CD4-positive, alpha-beta T cell (primary cell): ENCODE results near the gene SELENOS. TPM values are rescaled to one million over a fixed set of nuclear protein-coding genes. Genes with fewer than 3 reads are reported as not detected.

Experiments
- ATAC-seq: fragments of 200-7000 bp; cut with Tn5 transposase; one replicate; pipeline ENCODE4 v1.10.0; 2022; ENCODE audit warnings: mild to moderate bottlenecking; ENCODE audit not compliant: poor library complexity
- CTCF ChIA-PET: fragments of 350-600 bp; sonication (Branson Sonifier 250); formaldehyde crosslinking; loops from one replicate; lab custom pipeline; 2021; ENCODE audit warnings: antibody characterized with exemption, inconsistent platforms; lab: Charles Lee
- POLR2A ChIA-PET: fragments of 350-600 bp; sonication (Branson Sonifier 250); formaldehyde crosslinking; loops from one replicate; lab custom pipeline; 2021; ENCODE audit warnings: antibody characterized with exemption, inconsistent platforms; lab: Charles Lee
- DNase-seq, 14 experiments: peaks; one replicate each; pipeline ENCODE4 v3.0.0-alpha.2; 2013 to 2020; ENCODE audit warnings: mixed read lengths in 2 of 14
- H3K27ac ChIP-seq, 2 donors: one replicate each; pipeline versions ENCODE4 v1.5.1 to v1.7.0; 2013; ENCODE audit warnings: low read length in 2 of 2, low read depth in 1 of 2, mild to moderate bottlenecking in 1 of 2
- H3K27me3 ChIP-seq, 2 experiments: 1 replicate in 1 of 2; 2 replicates in 1 of 2; pipeline versions ENCODE4 v1.6.1 to v1.7.0; 2013; ENCODE audit warnings: low read length in 2 of 2, control low read depth in 1 of 2, mild to moderate bottlenecking in 1 of 2, moderate library complexity in 1 of 2; ENCODE audit not compliant: insufficient read depth in 2 of 2, control insufficient read depth in 1 of 2
- H3K36me3 ChIP-seq: one replicate; pipeline ENCODE4 v1.6.1; 2013; ENCODE audit warnings: low read length, control low read depth; ENCODE audit not compliant: insufficient read depth
- H3K4me1 ChIP-seq: one replicate; pipeline ENCODE4 v1.6.1; 2013; ENCODE audit warnings: low read length, control low read depth; ENCODE audit not compliant: insufficient read depth
- H3K4me3 ChIP-seq: one replicate; pipeline ENCODE4 v1.5.1; 2013; ENCODE audit warnings: mild to moderate bottlenecking, low read length, moderate library complexity
- H3K9me3 ChIP-seq, 2 experiments: 1 replicate in 1 of 2; 2 replicates in 1 of 2; pipeline versions ENCODE4 v1.6.1 to v1.7.0; 2013; ENCODE audit warnings: low read length in 2 of 2, mild to moderate bottlenecking in 2 of 2, control low read depth in 1 of 2, moderate library complexity in 1 of 2; ENCODE audit not compliant: control insufficient read depth in 1 of 2, insufficient read depth in 1 of 2
- H3K27ac Mint-ChIP-seq: one replicate; pipeline ENCODE4 v1.8.0; 2020; ENCODE audit warnings: mixed read lengths
- H3K27me3 Mint-ChIP-seq: one replicate; pipeline ENCODE4 v1.8.0; 2021; ENCODE audit warnings: mixed read lengths
- H3K36me3 Mint-ChIP-seq: one replicate; pipeline ENCODE4 v1.8.0; 2021; ENCODE audit warnings: low read depth, mixed read lengths
- H3K4me1 Mint-ChIP-seq: one replicate; pipeline ENCODE4 v1.8.0; 2021; ENCODE audit warnings: low read depth, mixed read lengths
- H3K4me3 Mint-ChIP-seq: one replicate; pipeline ENCODE4 v1.8.0; 2020; ENCODE audit warnings: mild to moderate bottlenecking, mixed read lengths
- H3K9me3 Mint-ChIP-seq: one replicate; pipeline ENCODE4 v1.8.0; 2020; ENCODE audit warnings: mixed read lengths
- intact Hi-C, 2 experiments: fragments of 100-400 bp; cut with DNase I in 1 of 2; cut with micrococcal nuclease in 1 of 2; formaldehyde crosslinking; loops; one replicate each; pipeline versions ENCODE4 v1.15.1 to v1.9.0; 2023 to 2025; cut with DNase I, micrococcal nuclease
- total RNA-seq, 174 experiments: library from RNA in 2 of 174; stranded (reverse) in 2 of 174; gene quantifications; one replicate each; pipeline ENCODE4 v1.2.3 and lab custom pipeline; 2021 to 2026
- TF ChIP-seq, protein P1 (sequence below): fragments of 200-600 bp; IDR thresholded peaks from one replicate; pipeline ENCODE4 v1.8.0; 2022; ENCODE audit warnings: antibody characterized with exemption, mild to moderate bottlenecking

Gene SELENOS
- total RNA-seq, 2 experiments from 2014 or later = 41.7 to 48.5 TPM

GRCh38 chr15:101309436-101310160 lies 32.3 kb upstream of the SELENOS start:
- ATAC-seq (no peak), DNase-seq (peak in 1 of 14 experiments; percentile 28)
- Histone ChIP-seq H3K4me3 (no peak overlapping the region), H3K9me3 (no peaks in the 10 kb centered on the region), H3K27me3 (peaks cover 0 to 2% of the 10 kb centered on the region in 2 experiments), H3K4me1 (no peaks in the 10 kb centered on the region), H3K27ac (no peak overlapping the region), H3K36me3 (no peaks in the 10 kb centered on the region)
- Mint-ChIP-seq H3K36me3 (no peaks in the 10 kb centered on the region), H3K9me3 (no peaks in the 10 kb centered on the region), H3K27me3 (peaks cover 10% of the 10 kb centered on the region), H3K27ac (no peak overlapping the region), H3K4me1 (no peaks in the 10 kb centered on the region), H3K4me3 (no peak overlapping the region)
- ChIA-PET CTCF (interaction anchor here (1.4 kb wide), 1 partner anchor 9 kb away, joined by 4 read pairs; no protein-coding TSS in a partner anchor), POLR2A (no interaction called here)
- intact Hi-C loops = no loop called here
- TF ChIP-seq, protein P1, sequence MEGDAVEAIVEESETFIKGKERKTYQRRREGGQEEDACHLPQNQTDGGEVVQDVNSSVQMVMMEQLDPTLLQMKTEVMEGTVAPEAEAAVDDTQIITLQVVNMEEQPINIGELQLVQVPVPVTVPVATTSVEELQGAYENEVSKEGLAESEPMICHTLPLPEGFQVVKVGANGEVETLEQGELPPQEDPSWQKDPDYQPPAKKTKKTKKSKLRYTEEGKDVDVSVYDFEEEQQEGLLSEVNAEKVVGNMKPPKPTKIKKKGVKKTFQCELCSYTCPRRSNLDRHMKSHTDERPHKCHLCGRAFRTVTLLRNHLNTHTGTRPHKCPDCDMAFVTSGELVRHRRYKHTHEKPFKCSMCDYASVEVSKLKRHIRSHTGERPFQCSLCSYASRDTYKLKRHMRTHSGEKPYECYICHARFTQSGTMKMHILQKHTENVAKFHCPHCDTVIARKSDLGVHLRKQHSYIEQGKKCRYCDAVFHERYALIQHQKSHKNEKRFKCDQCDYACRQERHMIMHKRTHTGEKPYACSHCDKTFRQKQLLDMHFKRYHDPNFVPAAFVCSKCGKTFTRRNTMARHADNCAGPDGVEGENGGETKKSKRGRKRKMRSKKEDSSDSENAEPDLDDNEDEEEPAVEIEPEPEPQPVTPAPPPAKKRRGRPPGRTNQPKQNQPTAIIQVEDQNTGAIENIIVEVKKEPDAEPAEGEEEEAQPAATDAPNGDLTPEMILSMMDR = no peak

GRCh38 chr15:101308604-101309435 lies 31.5 kb upstream of the SELENOS start:
- Mint-ChIP-seq H3K27me3 (peaks cover 6% of the 10 kb centered on the region), H3K27ac (no peak overlapping the region), H3K9me3 (no peaks in the 10 kb centered on the region), H3K4me3 (no peak overlapping the region), H3K4me1 (no peaks in the 10 kb centered on the region), H3K36me3 (no peaks in the 10 kb centered on the region)
- ChIA-PET CTCF (interaction anchor here (1.4 kb wide), 1 partner anchor 9 kb away, joined by 4 read pairs; no protein-coding TSS in a partner anchor), POLR2A (no interaction called here)
- Histone ChIP-seq H3K27me3 (peaks cover 0 to 2% of the 10 kb centered on the region in 2 experiments), H3K9me3 (no peaks in the 10 kb centered on the region), H3K27ac (no peak overlapping the region), H3K4me1 (no peaks in the 10 kb centered on the region), H3K36me3 (no peaks in the 10 kb centered on the region), H3K4me3 (no peak overlapping the region)
- TF ChIP-seq, protein P1 = no peak
- ATAC-seq (no peak), DNase-seq (peak in 1 of 14 experiments; percentile 19)
- intact Hi-C loops = no loop called here

DNA sequence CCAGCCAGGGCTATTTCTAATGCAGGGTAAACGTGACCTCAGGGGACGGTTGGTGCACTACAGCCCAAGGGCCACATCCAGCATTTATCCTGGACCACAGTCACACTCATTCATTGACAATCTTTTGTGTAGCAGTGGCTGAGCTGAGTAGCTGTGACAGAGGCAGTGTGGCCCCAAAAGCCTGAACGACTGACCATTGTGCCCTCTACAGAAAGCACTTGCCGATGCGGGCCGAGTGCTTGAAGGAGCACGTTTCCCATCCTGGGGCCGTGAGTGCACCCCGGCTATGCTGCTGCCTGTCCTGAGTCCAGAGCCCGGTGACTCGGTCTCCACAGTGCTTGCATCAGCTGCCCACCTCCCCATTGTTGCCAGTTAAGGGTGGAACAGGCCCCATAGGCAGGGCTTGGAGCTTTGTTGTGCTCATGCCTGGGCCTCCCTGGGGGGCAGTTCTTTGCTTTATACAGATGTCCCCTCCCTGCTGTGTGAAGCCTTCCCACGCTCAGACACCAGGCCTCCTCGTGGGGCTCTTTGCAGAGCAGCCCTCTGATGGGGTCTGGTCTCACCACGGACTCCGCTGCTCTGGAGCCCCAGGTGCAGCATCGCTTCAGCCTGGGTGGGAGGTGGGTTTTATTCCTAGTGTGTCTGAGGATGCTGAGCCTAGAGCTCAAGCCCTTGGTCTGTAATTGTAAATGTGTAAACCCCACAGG lies 30.8 kb upstream of the SELENOS start:
- Histone ChIP-seq H3K4me3 (no peak overlapping the region), H3K36me3 (no peaks in the 10 kb centered on the region), H3K27me3 (peaks cover 0 to 2% of the 10 kb centered on the region in 2 experiments), H3K4me1 (no peaks in the 10 kb centered on the region), H3K27ac (no peak overlapping the region), H3K9me3 (no peaks in the 10 kb centered on the region)
- intact Hi-C loops = no loop called here
- DNase-seq (peak in 1 of 14 experiments; percentile 30), ATAC-seq (no peak)
- Mint-ChIP-seq H3K9me3 (no peaks in the 10 kb centered on the region), H3K27ac (no peak overlapping the region), H3K4me3 (no peak overlapping the region), H3K4me1 (no peaks in the 10 kb centered on the region), H3K36me3 (no peaks in the 10 kb centered on the region), H3K27me3 (peaks cover 4% of the 10 kb centered on the region)
- TF ChIP-seq, protein P1 = no peak
- POLR2A ChIA-PET = interaction anchor here (1.0 kb wide), 1 partner anchor 12 kb away, joined by 3 read pairs; no protein-coding TSS in a partner anchor
- CTCF ChIA-PET = interaction anchor here (1.4 kb wide), 1 partner anchor 8 kb away, joined by 4 read pairs; no protein-coding TSS in a partner anchor
